ENCODE results near the gene ATP2C2.
"Not testable (repeated sequence)": the region's sequence is repeated elsewhere in the genome, so short reads cannot be mapped to it uniquely, and the experiment has no call there.

The ATP2C2 gene

GRCh38 chr16:84368308-84368996, at the start of gene ATP2C2:
Gene ATP2C2, plus strand, starts transcription at chr16:84368538. Its CDS starts 78 bp downstream, at chr16:84368616.
- DNase-seq (ENCODE audit: low read depth) = no peak

GRCh38 chr16:84319146-84319760, 49.1 kb upstream of the ATP2C2 start:
- no peak for DNase-seq (ENCODE audit: low read depth)

- no peak for DNase-seq (ENCODE audit: low read depth)
These were observed 47.8 kb upstream of the ATP2C2 start for GRCh38 chr16:84320511-84320910.

GRCh38 chr16:84321932-84322331, 46.4 kb upstream of the ATP2C2 start:
- no peak for DNase-seq (ENCODE audit: low read depth)

- DNase-seq (ENCODE audit: low read depth) = no peak
These were observed 45.6 kb upstream of the ATP2C2 start for GRCh38 chr16:84322749-84323148.

- DNase-seq (ENCODE audit: low read depth) = no peak
These were observed 44.7 kb upstream of the ATP2C2 start for GRCh38 chr16:84323606-84324005.

GRCh38 chr16:84324434-84325262, 43.7 kb upstream of the ATP2C2 start:
- no peak for DNase-seq (ENCODE audit: low read depth)

- DNase-seq (ENCODE audit: low read depth) = no peak
These were observed 41.8 kb upstream of the ATP2C2 start for GRCh38 chr16:84326545-84326944.

- no peak for DNase-seq (ENCODE audit: low read depth)
These were observed 40.3 kb upstream of the ATP2C2 start for GRCh38 chr16:84327926-84328505.

- DNase-seq (ENCODE audit: low read depth) = no peak
These were observed 39.3 kb upstream of the ATP2C2 start for GRCh38 chr16:84329016-84329415.

- DNase-seq (ENCODE audit: low read depth) = no peak
These were observed 38.3 kb upstream of the ATP2C2 start for GRCh38 chr16:84329843-84330684.

GRCh38 chr16:84330685-84331050, 37.7 kb upstream of the ATP2C2 start:
- DNase-seq (ENCODE audit: low read depth) = no peak

GRCh38 chr16:84331998-84332780, 36.1 kb upstream of the ATP2C2 start:
- no peak for DNase-seq (ENCODE audit: low read depth)

GRCh38 chr16:84332975-84333684, 35.2 kb upstream of the ATP2C2 start:
- no peak for DNase-seq (ENCODE audit: low read depth)

GRCh38 chr16:84334058-84334457, 34.3 kb upstream of the ATP2C2 start:
- DNase-seq (ENCODE audit: low read depth) = no peak

GRCh38 chr16:84334482-84334881, 33.9 kb upstream of the ATP2C2 start:
- no peak for DNase-seq (ENCODE audit: low read depth)

GRCh38 chr16:84337236-84337635, 31.1 kb upstream of the ATP2C2 start:
- not testable (repeated sequence) for DNase-seq (ENCODE audit: low read depth)

GRCh38 chr16:84339311-84339710, 29.0 kb upstream of the ATP2C2 start:
- DNase-seq (ENCODE audit: low read depth) = no peak

GRCh38 chr16:84339766-84340165, 28.6 kb upstream of the ATP2C2 start:
- no peak for DNase-seq (ENCODE audit: low read depth)

GRCh38 chr16:84340325-84341040, 27.9 kb upstream of the ATP2C2 start:
- DNase-seq (ENCODE audit: low read depth) = no peak

All from stimulated activated CD8-positive, alpha-beta memory T cell treated with anti-CD3 and anti-CD28 coated beads, Interleukin-12 subunit alpha, Interleukin-12 subunit beta, amount 100 ng/mL, for 1 hour (primary cell).